Testis (tissue), 3 donors: ENCODE measurements around the gene RHBDD3. TPM values are rescaled to one million over a fixed set of nuclear protein-coding genes. Genes with fewer than 3 reads are reported as not detected.
A peak's percentile ranks its signal among the peaks of the same experiment; 100 is the strongest.

ENCODE experiments used
- DNase-seq: peaks from one replicate; pipeline ENCODE4 v3.0.0-alpha.2; 2019
- H3K27ac ChIP-seq, 2 donors: fragments of 200-600 bp; sonication (generic); one replicate each; pipeline ENCODE4 v1.5.1; 2019
- H3K27me3 ChIP-seq: fragments of 200-600 bp; sonication (generic); one replicate; pipeline ENCODE4 v1.5.1; 2019
- H3K36me3 ChIP-seq: fragments of 200-600 bp; sonication (generic); one replicate; pipeline ENCODE4 v1.5.1; 2017; ENCODE audit warnings: low read depth; ENCODE audit errors: missing control alignments
- H3K4me1 ChIP-seq: fragments of 200-600 bp; sonication (generic); one replicate; pipeline ENCODE4 v1.5.1; 2019
- H3K4me3 ChIP-seq, 2 donors: fragments of 200-600 bp; sonication (generic); one replicate each; pipeline ENCODE4 v1.5.1; 2017 to 2019
- H3K9me3 ChIP-seq: fragments of 200-600 bp; sonication (generic); one replicate; pipeline ENCODE4 v1.5.1; 2017
- POLR2A ChIP-seq: fragments of 450-650 bp; IDR thresholded peaks from one replicate; pipeline ENCODE4 v1.6.1; 2017; ENCODE audit warnings: antibody characterized with exemption, mild to moderate bottlenecking, moderate library complexity
- WGBS, 2 donors: methylation state at CpG; one replicate each; pipeline ENCODE4 v1.1.5; 2018; 5-methylcytosine and 5-hydroxymethylcytosine counted together
- intact Hi-C: fragments of 100-400 bp; cut with DNase I; formaldehyde crosslinking; loops from one replicate; pipeline ENCODE4 v1.15.1; 2023; ENCODE audit warnings: low total_unique reads
- polyA plus RNA-seq: library from polyadenylated mRNA; stranded (reverse); fragments of 350-450 nt; fragmentation: Illumina TruSeq; extraction: RNeasy Lipid Tissue Mini Kit (QIAGEN cat#74804); gene quantifications from one replicate; pipeline ENCODE4 v1.2.3, GENCODE V29; 2014; ENCODE audit warnings: low read depth, low replicate concordance; ENCODE audit not compliant: insufficient read depth
- total RNA-seq, 2 donors: library from RNA; depleted of rRNA; stranded (reverse); fragments of >200 nt; gene quantifications; one replicate each; pipeline ENCODE4 v1.2.3, GENCODE V29; 2016
- TF ChIP-seq, protein P1 (sequence below), 3 experiments: fragments of 450-650 bp in 2 of 3; fragments of 200-600 bp in 1 of 3; sonication (generic) in 1 of 3; IDR thresholded peaks; one replicate each; pipeline ENCODE4 v1.5.1; 2016 to 2019; ENCODE audit warnings: antibody characterized with exemption in 3 of 3, mild to moderate bottlenecking in 2 of 3, moderate library complexity in 1 of 3

The RHBDD3 gene
- total and polyA plus RNA-seq, 3 donors from 2014 or later = 55.1 to 99.2 (median 66.8) TPM

DNA sequence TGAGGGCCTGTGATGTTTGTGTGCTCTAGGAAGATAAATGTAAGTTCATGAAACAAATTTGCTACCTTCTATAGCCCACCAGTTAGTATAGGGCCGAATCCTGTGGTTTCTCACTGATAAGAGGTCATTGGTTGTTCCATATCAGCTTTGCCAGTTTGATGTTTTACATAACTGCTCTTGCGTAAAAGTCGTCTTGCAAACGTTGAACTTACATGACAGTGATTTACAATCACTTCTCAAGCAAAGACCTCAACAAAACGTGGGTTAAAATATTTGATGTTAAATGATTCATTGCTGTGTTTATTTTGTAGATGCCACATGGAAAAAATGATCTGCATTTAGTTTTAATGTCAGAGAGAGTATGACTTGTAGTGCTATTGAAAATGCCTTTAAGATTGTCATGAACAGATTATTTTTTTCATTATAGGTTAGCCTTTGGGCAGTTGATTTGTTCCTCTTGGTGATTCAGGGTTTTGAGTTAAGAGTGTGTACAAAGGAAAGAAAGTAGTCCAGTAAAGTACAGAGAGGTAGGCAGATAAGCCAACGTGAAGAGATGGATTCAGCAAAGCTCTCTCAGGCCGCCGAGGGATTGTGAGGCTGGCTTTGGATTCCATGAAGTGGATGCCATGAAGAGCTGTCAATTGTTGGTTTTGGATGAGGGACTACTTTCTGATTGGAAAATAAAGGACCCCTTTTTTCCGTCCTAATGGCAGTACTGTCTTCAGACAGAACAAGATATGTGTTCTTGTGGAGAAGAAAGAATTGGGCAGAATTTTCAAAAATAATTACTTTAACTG is 2.9 kb upstream of the RHBDD3 start:
- TF ChIP-seq, protein P1, sequence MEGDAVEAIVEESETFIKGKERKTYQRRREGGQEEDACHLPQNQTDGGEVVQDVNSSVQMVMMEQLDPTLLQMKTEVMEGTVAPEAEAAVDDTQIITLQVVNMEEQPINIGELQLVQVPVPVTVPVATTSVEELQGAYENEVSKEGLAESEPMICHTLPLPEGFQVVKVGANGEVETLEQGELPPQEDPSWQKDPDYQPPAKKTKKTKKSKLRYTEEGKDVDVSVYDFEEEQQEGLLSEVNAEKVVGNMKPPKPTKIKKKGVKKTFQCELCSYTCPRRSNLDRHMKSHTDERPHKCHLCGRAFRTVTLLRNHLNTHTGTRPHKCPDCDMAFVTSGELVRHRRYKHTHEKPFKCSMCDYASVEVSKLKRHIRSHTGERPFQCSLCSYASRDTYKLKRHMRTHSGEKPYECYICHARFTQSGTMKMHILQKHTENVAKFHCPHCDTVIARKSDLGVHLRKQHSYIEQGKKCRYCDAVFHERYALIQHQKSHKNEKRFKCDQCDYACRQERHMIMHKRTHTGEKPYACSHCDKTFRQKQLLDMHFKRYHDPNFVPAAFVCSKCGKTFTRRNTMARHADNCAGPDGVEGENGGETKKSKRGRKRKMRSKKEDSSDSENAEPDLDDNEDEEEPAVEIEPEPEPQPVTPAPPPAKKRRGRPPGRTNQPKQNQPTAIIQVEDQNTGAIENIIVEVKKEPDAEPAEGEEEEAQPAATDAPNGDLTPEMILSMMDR (IDR thresholded peaks at IDR 0.05) = no peak
- TF ChIP-seq POLR2A = no peak
- no peaks in the 10 kb centered on the region for H3K27me3 ChIP-seq
- DNase-seq = no peak
- peaks cover 46% of the 10 kb centered on the region for H3K4me1 ChIP-seq
- no peak overlapping the region for H3K27ac ChIP-seq
- 12% methylated on average over 9 of the region's 9 CpGs for WGBS, 2 donors
- intact Hi-C loops = no loop called here
- no peaks in the 10 kb centered on the region for H3K36me3 ChIP-seq
- H3K4me3 ChIP-seq = peak overlapping the region in 1 of 2 donors; percentile 98
- H3K9me3 ChIP-seq = no peaks in the 10 kb centered on the region

DNA sequence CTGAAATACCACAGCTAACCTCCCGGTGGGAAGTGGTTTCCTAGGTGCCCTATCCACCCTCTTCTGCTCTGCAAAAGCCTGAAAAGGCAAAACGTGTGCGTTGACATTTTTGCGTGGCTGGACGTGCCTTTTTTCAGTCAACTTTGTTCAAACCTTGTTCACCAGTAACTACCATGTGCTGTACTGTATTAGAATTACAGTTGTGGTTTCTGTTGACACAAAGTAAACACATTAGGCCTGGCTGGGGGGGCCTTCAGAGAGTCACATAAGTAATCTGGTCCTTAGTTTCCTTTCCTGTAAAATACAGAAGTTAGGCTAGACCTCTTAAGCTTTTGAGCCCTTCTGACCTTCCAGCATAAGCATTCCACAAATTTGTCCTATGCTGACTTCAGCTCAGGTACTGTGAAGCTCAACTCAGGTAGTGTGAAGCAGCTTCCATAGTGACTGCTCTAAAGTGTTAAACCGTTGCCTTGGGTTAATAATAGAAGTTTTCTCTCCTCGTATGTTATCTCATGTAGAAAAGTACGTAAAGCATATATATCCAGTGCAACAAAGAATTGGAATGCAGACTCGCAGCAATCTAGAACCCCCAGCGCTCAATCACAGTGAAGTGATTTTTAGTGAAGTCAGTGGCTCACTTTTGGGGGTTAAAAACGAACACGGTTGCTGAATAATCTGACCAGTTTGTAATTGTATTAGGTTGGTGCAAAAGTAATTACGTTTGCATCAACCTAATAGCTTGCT is 2.1 kb upstream of the RHBDD3 start:
- no peaks in the 10 kb centered on the region for H3K27me3 ChIP-seq
- H3K36me3 ChIP-seq = no peaks in the 10 kb centered on the region
- peaks cover 46% of the 10 kb centered on the region for H3K4me1 ChIP-seq
- no peak for TF ChIP-seq POLR2A
- TF ChIP-seq, protein P1 (IDR thresholded peaks at IDR 0.05) = no peak
- H3K27ac ChIP-seq = peak overlapping the region; percentile 95 to 99
- intact Hi-C loops = no loop called here
- H3K9me3 ChIP-seq = no peaks in the 10 kb centered on the region
- 5 to 7% methylated on average over 13 of the region's 13 CpGs for WGBS, 2 donors
- no peak for DNase-seq
- H3K4me3 ChIP-seq = peak overlapping the region; percentile 96 to 98

DNA sequence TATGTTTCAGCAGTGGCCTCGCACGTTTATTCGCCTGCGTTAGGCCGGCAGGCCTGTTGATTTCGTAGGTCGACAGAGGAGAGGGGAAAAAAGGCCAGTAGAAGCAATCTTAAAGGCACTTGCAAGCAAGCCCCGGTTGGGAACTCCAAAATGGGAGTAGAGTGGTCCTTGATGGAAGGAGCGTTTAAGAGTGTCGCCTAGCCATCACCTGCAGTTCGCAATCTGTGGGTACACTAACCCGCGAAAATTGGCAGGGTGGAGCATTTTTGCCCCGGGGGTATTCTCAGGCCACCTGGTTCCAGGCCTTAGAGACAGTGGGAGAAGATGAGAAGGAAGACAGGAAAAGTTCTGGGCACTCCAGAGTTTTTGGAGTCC is 1.4 kb upstream of the RHBDD3 start:
- 1 to 2% methylated on average over 14 of the region's 14 CpGs for WGBS, 2 donors
- Histone ChIP-seq H3K27ac (peak overlapping the region; percentile 95 to 99), H3K4me3 (peak overlapping the region; percentile 96 to 98), H3K9me3 (no peaks in the 10 kb centered on the region), H3K36me3 (no peaks in the 10 kb centered on the region), H3K4me1 (peaks cover 46% of the 10 kb centered on the region), H3K27me3 (no peaks in the 10 kb centered on the region)
- no peak for TF ChIP-seq POLR2A
- TF ChIP-seq, protein P1 (IDR thresholded peaks at IDR 0.05) = no peak
- intact Hi-C loops = no loop called here
- DNase-seq = no peak

DNA sequence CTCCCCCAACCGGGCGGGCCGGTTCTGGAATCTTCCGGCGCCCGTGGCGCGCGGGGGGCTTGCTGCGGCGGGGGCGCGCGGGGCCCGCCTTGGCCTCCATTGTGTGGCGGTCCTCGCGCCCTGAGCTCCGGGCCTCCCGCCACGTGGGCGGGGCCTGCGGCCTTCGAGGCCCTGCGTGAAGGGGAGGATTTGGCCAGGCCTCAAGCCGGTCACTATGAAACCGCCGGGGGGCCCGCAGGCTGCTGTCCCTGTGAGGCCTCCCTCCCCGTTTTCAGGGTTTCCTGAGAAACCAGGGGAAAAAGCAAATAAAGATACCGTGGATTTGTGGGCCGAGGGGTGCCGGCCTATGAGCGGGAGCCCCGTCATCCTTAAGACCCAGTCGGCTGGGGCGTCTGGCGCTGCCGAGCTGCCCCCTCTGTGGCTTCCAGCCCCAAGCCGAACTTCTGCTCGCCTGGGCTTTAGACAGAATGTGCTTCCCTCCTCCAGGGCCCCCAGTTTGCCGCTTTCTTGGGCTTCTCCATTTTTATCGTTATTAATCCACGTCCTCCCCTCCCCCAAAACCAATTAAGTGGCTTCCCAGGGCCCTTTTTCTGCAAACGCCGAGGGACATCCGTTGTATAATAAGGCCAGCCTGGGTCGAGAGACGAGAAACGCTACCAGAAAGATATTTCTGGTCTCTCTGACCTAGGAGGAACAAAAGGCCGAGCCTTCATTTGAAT is 889 bp upstream of the RHBDD3 start:
- H3K27me3 ChIP-seq = no peaks in the 10 kb centered on the region
- H3K4me3 ChIP-seq = peak overlapping the region; percentile 96 to 98
- H3K4me1 ChIP-seq = peaks cover 46% of the 10 kb centered on the region
- TF ChIP-seq, protein P1 (IDR thresholded peaks at IDR 0.05) = no peak
- TF ChIP-seq POLR2A = no peak
- WGBS, 2 donors = 0% methylated on average over 21 to 33 of the region's 51 CpGs
- intact Hi-C loops = no loop called here
- H3K27ac ChIP-seq = peak overlapping the region; percentile 95 to 99
- H3K9me3 ChIP-seq = no peaks in the 10 kb centered on the region
- DNase-seq = peak; percentile 74
- H3K36me3 ChIP-seq = no peaks in the 10 kb centered on the region
